ENCODE data around the gene MCF2L2. TPM values are rescaled to one million over a fixed set of nuclear protein-coding genes. Genes with fewer than 3 reads are reported as not detected.

MCF2L2 gene
- total RNA-seq, 1 donor from 2014 or later = 0.72 TPM

DNA sequence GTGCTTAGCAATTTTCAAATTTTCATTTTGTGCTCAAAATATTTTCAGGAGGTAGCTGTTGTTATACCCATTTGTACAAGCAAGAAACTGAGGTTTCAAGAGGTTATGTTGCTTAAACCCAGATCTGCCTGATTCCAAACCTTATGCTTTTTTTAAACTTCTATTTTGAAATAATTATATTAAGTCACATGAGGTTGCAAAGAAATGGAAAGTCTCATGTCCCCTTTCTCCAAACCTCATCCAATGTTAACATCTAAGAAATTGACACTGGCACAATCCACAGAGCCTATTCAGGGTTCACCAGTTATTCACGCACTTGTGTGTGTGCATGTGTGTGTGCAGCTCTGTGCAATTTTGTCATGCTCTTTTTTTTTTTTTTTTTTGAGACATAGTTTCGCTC is 140.3 kb downstream of the MCF2L2 start:
- no peak for ATAC-seq

DNA sequence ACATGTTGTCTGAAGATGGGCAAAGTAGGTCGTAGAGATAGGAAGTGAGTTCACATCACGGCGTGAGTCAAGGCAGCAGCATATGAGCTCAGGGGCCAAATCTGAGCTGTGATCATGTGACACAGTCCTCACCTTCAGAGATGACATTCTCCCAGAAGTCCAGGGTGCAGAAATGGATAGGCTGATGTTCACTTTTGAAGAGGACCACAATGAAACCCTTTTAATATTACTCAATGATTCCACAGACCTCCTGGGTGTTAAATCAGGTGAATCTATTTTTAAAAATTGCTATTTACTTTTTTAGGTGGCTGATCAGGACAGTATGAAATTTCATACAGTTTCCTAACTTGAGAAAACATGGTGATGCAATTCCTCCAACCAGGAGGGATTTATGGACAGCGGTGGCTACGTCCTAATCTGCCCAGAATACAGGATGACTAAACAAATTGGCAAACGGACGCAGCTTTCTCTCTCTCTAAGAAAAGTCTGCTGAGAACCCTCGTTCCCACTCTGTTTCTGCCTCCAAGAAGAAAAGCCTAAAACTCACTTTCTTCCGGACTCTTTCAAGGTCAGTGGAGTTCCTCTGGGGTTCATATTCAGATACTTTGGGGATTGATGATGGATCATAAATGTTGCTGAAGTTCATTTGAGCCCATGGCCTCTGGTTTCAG is 141.0 kb downstream of the MCF2L2 start:
- ATAC-seq = peak; percentile 20

DNA sequence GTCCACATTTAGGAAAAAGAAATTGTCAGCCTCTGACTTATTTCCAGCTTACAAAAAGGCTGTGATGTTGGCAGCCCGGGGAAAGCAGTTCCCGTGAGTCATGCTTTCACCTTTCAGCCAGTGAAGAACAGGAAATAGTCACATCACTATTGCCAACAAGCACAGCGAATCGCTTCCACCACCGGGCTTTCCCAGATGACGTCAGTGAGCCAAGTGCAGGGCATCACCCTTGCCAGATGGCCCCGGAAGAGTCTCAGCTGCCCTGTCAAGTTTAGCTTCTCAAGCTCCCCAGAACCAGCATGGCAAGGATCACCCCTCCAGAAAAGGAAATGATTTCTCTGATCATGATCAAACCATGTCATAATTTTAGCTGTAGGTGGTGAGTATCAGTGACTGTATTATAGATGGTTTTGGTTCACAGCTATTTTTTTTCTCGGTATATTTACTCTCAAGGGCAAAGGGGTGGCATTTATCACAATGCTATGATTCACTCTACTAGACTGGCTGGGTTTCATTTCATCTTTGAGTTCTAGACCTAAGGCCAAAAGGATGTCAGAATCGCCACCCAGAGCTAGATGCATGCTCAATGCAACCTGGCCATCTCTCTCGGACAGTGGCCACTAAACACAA is 142.5 kb downstream of the MCF2L2 start:
- peak; percentile 96 for ATAC-seq

DNA sequence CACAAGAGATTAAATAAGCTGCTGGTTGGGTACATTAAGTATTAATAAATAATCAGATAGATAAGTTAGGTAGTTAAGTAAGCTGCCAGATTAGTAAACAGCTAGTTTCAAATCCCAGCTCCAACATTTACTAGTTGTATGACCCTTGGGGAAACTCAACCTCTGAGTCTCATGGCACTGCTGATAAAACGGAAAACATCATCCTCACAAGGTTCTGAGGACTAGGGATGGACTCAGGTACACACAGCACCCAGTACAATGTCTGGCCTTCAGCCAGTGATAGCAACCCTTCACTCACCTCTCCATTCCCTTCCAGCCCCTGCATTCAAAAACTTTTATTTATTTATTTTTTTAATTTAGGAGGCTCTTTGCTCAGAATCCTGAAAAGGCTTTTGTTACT is 143.1 kb downstream of the MCF2L2 start:
- no peak for ATAC-seq

DNA sequence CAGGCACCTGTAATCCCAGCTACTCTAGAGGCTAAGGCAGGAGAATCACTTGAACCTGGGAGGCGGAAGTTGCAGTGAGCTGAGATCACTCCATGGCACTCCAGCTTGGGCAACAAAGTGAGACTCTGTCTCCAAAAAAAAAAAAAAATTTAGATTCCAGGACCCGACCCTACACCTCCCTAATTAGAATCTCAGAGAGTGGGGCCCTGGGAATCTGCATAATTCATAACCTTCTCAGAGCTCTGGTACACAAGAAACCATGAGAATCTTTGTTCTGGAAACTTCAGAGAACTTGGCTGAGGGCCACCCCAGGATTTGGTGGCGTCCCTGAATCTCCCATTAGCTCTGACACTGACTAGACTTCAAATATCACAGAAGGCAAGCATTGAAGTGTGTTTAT is 143.8 kb downstream of the MCF2L2 start:
- ATAC-seq = no peak

DNA sequence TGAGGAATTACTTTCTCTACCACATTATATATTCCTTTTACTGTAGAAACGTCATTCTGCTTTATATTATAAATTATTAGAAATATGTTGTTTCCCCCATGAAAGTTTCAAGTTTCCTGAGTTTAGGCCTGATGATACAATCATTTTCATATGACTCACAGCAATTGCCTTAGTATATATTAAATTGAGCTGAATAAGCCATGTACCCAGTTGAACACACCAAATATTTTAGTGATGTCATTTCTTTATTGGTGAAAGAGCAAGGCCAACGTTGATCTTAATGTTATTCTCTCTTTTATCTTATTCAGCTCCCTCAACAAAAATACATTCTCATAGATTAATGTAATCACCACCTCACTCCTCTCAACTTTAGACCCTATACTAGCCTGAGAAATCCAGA is 144.5 kb downstream of the MCF2L2 start:
- no peak for ATAC-seq

DNA sequence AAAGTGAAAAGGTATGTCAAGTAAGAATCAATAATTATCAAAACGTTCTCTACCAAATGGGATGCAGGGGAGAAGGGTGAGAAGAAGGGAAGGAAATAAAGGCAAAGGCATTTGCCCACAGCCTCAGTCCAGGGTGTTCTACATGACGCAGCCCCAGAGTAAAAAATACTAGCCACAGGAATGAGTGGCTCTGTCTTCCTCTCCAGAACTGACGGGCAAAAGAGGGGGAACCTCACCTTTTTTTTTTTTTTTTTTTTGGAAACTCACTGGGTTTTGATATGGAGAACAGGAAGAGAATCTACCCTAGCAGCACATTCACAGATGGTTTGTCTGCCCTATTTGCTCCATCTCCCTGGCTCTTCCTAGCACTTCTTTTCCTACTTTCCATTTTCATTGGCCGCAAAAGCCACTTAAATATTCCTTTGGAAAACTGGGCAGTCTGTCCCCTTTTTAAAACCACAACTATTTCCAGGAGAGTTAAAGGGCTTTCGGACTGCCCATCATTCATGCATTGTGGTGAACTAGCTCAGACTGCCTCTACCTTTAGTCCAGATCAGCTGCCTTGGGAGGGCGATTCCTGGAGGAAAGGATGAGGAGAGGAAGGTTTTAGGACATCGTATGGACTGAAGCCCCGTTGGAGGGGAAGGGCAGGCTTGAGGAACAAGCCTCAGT is 147.2 kb downstream of the MCF2L2 start:
- ATAC-seq = no peak

DNA sequence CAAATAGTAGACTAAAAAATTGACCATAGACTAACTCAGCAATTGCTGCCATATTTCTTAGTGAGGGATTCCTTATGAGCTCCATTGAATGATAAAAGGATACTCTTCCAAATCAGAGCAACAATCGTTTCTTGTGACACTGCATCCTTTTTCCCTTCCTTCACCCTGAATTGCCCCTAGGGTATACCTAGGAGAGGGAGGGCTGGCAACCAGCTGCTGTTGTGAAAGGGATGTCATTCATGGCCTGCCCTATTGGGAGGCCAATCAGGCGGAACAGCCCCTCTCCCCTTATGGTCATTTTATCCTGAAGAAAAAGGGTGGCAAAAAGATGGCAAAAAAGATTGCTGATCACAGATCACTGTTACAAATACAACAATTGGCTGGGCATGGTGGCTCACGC is 149.0 kb downstream of the MCF2L2 start:
- ATAC-seq = no peak

DNA sequence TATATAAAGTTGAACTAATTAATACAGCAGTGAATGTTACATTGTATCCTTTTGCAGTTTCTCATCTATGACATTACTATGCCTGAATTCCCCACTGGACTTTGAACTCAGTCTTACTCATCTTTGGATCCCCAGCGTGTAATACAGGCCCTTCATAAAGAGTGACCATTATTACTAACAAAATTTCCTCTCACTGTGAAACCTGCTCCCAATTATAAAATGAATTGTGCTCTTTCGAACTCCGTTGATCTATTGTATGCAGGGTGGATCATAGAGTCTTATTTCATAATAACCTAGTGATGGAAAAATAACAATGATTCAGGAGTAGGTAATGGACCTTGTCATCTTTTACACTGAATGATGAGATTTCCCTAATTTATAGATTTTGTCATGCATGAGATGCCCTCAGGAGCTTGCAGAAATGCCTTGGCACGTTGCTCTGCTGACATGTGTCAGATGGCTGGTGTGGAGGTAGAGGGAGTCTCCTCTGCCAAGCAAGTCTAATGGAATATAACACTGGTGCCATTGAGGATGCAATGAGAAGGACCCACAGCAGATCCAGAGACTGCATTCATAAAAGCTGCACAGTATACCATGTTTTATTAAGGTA is 149.8 kb downstream of the MCF2L2 start:
- peak; percentile 84 for ATAC-seq

DNA sequence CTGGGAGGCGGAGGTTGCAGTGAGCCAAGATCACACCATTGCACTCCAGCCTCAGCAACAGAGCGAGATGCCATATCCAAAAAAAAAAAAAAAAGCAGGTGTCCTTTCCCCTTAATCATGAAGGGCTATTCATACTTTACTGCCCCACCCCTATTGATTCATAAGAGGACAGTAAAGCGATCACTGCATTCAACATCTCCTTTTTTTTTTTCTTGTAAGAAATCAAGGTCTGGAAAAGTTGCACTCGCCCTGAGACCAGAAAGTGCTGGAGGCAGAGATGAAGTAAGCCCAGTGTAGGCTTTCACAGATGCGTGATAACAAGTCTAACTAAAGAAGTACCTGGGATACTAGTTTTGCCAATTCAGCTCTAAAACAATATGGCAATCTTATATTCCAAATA is 151.2 kb downstream of the MCF2L2 start:
- ATAC-seq = no peak

DNA sequence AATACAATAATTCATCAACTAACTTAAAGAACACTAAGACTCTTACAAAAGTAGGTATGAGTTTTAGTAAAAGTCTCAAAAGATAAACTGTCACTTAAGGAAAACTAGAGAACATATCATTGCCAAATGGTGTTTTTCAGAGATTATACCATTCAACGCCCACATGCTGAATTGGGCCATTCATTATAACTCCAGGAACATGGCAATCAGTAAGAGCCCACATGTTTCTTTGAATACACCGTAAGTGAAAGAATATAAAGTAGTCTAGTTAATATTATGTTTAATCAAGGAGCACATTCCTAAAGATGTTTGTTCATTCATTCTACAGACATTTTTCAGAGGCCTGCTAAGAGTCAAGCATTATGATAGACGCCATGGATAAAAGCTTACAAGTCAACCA is 152.5 kb downstream of the MCF2L2 start:
- no peak for ATAC-seq

DNA sequence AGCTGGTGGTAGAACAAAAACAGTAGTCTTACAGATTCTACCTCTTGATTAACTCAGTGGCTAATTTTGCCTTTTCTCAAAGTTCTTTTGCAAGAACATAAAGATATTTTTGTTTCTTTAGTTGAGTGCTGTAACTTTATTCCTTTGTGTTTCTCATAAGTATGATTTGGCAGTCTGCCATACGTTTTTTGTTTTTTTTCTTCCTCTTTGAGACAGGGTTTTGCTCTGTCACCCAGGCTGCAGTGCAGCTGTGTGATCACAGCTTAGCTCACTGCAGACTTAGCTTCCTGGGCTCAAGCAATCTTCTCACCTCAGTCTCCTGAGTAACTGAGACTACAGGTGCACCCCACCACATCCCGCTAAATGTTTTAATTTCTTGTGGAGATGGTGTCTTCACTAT is 153.0 kb downstream of the MCF2L2 start:
- ATAC-seq = peak; percentile 55

DNA sequence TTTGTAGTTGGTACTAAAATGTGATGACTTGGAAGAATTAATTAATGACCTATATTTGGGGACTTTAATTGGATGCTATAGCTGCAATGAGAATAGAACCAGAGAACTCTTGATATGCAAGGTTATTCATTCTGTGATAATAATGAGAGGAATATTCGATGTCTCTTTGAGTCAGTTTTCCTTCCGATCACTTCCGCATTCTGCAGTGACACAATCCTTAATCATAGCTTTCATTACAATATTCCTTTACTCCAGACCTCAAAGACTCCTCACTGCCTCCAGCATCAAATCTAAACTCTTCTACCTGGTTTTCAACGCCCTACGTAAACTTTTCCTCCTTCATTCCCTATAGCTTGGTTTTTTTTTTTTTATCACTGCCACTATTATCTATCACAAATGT is 153.8 kb downstream of the MCF2L2 start:
- ATAC-seq = peak; percentile 30

DNA sequence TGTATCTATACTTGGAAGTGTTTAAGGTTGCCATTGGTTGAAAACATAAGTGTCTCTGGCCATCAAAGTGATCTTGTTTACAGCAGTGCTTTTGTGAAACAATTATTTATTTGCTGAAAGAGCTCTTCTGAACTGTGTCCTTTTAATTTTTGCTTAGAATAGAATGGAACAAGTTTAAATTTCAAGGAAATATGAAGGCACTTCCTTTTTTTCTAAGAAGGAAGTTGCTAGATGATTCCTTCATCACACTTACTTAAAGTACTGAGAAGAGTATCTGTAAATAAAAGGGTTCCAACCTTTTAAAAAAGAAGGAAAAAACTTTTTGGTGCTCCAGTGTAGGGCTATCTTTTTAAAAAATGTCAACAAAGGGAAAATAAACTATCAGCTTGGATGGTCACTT is 155.6 kb downstream of the MCF2L2 start:
- no peak for ATAC-seq

DNA sequence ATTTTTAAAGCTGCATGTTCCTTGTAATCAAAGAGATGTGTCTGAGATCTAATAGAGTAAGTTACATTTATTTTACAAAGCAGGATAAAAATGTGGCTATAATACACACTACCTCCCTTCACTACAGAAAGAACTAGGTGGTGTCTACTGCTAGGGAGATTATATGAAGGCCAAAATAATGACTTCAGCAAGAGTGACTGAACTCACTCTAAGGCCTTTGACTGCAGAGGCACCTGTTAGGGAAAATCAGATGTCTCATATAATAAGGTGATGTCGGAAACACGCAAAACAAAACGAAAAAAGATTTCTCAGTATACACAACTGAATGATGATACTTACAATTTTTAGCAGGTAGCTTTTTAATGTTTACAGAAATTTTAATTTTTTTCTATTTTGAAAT is 156.3 kb downstream of the MCF2L2 start:
- ATAC-seq = no peak

DNA sequence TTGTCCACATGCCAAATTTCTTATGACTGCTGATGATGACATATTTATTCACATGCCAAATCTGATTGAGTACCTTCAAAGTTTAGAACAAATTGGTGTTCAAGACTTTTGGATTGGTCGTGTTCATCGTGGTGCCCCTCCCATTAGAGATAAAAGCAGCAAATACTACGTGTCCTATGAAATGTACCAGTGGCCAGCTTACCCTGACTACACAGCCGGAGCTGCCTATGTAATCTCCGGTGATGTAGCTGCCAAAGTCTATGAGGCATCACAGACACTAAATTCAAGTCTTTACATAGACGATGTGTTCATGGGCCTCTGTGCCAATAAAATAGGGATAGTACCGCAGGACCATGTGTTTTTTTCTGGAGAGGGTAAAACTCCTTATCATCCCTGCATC is 158.1 kb downstream of the MCF2L2 start:
- ATAC-seq = peak; percentile 30

DNA sequence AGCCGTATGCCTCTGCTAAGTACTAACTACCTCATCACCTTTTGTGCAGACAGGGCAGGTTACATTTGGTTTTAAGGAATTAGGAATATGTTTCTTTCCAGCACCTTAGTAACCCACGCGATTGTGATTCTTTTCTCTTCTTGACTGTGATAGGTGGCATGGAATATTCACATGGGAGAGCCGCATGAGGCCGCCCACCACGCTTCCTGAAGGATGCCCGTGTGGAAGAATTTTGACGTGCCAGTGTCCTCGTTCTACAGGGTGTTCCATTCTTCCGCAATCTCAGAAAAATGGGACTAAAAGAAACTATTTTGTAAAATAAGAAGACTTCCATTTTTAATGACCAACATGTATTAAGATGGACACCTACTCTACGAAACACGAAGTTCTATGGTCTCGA is 159.1 kb downstream of the MCF2L2 start:
- no peak for ATAC-seq

DNA sequence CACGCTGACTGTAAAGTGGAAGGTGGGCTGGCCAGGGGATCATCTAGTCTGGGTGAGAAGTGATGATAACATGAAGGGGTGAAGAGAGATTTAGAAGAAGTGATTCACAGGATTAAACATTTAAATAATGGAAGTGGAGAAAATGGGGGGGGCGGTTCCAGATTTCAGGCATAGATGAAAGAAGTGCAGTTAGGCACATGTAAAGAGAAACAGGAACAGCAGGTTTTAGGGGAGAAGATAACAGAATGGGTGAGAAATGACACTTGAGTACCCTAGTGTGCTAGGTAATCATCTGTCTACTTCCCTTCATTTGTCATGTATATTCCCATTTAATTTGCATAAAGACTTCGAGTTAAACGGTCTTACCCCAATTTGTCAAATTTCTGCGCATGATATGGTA is 160.1 kb downstream of the MCF2L2 start:
- no peak for ATAC-seq

DNA sequence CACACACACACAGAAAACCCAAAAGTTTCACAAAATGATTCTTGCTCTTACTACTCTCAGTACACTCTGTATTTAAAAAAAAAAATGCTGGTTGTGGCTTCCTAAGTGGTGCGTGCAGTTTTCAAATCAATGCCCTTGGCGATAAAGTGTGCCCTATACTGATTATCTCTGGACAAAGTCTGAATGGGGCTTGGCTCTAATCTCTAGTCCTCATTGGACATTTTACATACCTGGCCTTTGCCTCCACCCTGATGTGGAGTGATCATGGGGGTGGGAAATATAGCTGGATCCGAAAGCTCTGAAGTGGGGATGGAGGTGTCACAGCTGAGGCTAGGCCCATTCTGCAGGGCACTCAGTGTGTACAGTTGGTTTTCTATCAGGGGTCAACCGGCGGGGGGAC is 161.3 kb downstream of the MCF2L2 start:
- ATAC-seq = no peak

DNA sequence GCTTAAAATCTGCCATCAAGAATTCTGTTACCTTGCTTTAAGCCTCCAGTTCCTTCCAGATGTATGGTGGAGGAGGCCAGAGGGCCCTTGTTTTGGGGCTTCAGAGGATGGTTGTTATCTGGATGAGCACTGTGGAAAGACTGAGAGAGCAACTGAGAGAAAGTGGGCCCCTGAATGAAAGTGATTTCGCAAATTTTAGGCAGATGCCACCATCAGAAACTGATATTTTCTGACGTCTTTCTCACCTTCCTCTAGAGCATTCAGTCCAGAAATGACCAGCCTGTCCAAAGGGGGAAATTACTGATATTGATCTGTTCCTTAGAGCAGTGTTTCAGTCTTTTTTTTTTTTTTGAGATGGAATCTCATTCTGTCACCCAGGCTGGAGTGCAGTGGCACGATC is 162.0 kb downstream of the MCF2L2 start:
- ATAC-seq = no peak

DNA sequence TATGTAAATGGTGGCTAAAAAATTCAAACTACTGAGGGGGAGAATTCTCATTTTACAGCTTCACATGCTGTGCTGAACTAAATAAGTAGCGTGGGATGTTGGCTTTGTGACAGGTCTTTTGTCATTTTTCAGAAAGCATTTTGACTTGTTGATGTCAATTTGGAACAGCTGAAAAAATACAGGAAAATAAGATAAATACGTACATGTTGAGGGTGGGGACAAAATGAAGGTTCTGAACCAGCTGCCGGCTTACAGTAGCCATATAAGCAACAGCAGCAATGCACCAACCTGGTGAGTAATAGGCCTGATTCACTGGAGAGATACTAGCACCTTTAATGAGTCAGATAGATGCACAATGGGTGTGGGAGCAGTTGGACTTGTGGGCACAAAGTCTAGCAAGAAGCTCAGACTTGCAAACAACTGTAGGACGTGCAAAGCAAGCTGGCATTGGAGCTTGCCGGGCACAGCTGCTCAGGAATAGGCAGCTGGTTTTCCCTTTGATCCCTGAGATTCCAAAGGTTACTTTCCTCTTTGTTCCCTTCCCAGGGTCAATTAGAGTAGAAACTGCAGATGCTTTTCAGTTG is 162.5 kb downstream of the MCF2L2 start:
- peak; percentile 93 for ATAC-seq

DNA sequence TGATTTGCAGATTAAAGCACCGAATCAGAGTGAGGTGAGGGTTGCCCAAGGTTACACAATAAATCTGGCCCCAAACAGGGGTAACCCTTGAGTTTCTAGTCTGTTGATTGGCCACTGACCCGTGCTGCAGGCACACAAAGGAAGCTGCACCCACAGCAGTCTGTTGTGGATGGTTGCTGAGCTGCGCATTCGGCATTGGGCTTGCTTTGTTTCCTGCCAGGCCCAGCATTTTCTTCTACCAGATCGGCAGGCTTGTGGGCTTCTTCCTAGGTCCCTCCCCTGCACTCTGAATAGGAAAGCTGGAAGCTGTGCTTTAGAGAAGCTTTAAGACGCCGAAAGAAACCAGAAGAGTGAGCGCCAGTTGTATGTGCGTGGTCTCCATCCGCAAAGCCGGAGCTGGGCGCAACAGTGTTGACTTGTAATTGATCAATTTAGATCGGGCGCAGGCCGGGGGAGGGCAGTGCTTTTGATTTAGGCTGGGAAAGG is 163.2 kb downstream of the MCF2L2 start:
- ATAC-seq = peak; percentile 57

DNA sequence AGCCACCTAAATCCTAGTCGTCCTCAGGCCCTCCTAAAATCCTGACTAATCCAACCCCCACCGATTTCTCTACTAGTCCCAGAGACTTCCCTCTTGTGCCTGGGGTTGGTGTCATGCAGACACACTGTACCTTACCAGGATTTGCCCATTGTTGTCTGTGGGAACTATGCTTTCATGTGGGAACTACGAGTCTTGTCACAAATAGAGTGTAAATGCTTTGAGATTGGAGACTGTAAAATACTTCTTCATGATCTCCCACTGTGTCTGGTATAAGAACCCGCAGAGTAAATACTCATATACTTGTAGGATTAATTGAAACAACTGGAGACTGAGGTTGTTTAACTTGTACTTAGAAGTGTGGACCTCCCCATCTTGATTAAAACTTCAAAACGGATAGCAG is 164.2 kb downstream of the MCF2L2 start:
- ATAC-seq = no peak

Data from esophagus mucosa (tissue), 1 donor.